Activated CD8-positive, alpha-beta memory T cell treated with anti-CD3 and anti-CD28 coated beads for 24 hours (primary cell): Measurements from ENCODE around the gene PPIL4.
"Not testable (repeated sequence)": the region's sequence is repeated elsewhere in the genome, so short reads cannot be mapped to it uniquely, and the experiment has no call there.

Experiments
- DNase-seq: peaks from one replicate; pipeline ENCODE4 v3.0.0-alpha.2; 2020

PPIL4 gene

GRCh38 chr6:149482545-149483333 is 63.1 kb downstream of the PPIL4 start:
- DNase-seq = peak; percentile 71

- peak; percentile 72 for DNase-seq
These were observed 65.2 kb downstream of the PPIL4 start for GRCh38 chr6:149480502-149481280.

GRCh38 chr6:149478631-149479314 is 67.1 kb downstream of the PPIL4 start:
- DNase-seq = no peak

GRCh38 chr6:149477544-149477943 is 68.3 kb downstream of the PPIL4 start:
- DNase-seq = no peak

GRCh38 chr6:149476789-149477455 is 68.9 kb downstream of the PPIL4 start:
- DNase-seq = no peak

GRCh38 chr6:149474108-149474935 is 71.5 kb downstream of the PPIL4 start:
- DNase-seq = no peak

GRCh38 chr6:149473080-149474052 is 72.5 kb downstream of the PPIL4 start:
- no peak for DNase-seq

- DNase-seq = no peak
These were observed 73.6 kb downstream of the PPIL4 start for GRCh38 chr6:149472241-149472640.

GRCh38 chr6:149471801-149472200 is 74.0 kb downstream of the PPIL4 start:
- DNase-seq = no peak

- no peak for DNase-seq
These were observed 74.9 kb downstream of the PPIL4 start for GRCh38 chr6:149470948-149471347.

- no peak for DNase-seq
These were observed 77.7 kb downstream of the PPIL4 start for GRCh38 chr6:149468179-149468578.

- no peak for DNase-seq
These were observed 78.6 kb downstream of the PPIL4 start for GRCh38 chr6:149467265-149467664.

GRCh38 chr6:149464411-149464810 is 81.4 kb downstream of the PPIL4 start:
- DNase-seq = no peak

GRCh38 chr6:149463781-149464180 is 82.1 kb downstream of the PPIL4 start:
- DNase-seq = no peak

GRCh38 chr6:149462712-149463111 is 83.1 kb downstream of the PPIL4 start:
- DNase-seq = not testable (repeated sequence)

- DNase-seq = no peak
These were observed 84.2 kb downstream of the PPIL4 start for GRCh38 chr6:149461670-149462069.

- not testable (repeated sequence) for DNase-seq
These were observed 85.6 kb downstream of the PPIL4 start for GRCh38 chr6:149460249-149460648.

- no peak for DNase-seq
These were observed 86.1 kb downstream of the PPIL4 start for GRCh38 chr6:149459761-149460160.

- no peak for DNase-seq
These were observed 87.0 kb downstream of the PPIL4 start for GRCh38 chr6:149458806-149459205.

- DNase-seq = no peak
These were observed 87.6 kb downstream of the PPIL4 start for GRCh38 chr6:149458196-149458595.
